NCI-H774 (cell line): ENCODE data around the gene HDAC3.

Experiments used
- DNase-seq: peaks from one replicate; lab custom pipeline; 2025; lab: John Stamatoyannopoulos, UW

Gene HDAC3

DNA sequence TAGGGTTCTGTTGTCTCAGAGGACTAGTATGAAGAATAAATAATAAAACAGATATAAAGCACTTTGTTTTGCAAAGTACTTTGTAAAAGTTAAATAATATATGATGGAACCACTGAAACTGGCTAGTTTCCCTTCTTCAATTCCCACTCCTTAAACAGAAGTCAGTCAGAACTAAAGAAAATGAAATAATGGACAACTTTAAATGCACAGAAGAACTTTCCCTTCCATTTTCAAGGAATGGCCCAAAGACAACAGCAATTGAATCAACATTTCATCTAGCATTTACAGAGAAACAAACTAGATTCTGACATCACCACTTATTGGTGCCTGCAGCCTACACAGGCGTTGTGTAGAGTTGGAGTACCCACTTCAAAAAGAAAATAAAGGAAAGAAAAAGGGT, 34.0 kb downstream of the HDAC3 start:
- no peak for DNase-seq

DNA sequence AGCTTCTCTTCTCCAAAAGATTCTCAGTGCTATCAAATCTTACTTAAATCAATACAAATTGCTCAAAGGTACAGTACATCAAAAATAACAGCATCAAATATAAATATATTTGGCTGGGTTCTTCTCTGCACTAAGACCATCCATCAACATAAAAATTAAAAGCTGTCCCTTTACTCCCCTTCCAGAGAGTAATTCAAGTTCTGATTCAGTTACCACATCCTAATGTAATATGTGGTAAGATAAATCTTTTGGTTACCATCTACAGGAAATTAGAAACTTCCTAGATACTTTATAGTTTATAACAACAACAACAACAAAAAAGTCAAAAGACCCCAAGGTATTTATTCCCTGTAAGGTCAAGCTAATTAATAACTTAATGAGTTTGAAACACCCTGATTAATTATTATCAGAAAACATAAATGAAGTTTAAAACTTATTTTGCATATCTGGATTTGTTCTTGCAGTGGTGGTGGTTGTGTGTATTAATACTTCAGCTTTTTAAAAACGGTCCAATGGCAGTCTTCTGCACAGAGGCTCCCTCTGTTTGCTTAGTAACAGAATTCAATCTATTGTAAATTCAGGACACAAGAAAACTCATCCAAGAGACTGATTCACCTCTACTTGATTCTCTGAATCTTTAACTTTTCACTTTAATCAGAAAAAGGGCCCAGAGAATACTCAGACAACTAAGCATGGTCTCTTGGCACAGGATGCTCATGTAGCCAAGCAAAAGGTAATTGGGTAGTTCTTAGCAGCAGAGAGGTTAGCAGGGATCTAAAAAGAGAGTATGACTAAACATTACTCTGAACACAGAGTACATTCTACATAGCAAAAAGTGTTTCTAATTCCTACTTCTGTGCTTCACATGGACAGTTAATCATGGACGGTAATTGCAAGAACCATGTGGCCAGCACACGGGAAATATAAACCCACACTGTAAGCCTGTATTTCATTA, 38.0 kb downstream of the HDAC3 start:
- DNase-seq: no peak

DNA sequence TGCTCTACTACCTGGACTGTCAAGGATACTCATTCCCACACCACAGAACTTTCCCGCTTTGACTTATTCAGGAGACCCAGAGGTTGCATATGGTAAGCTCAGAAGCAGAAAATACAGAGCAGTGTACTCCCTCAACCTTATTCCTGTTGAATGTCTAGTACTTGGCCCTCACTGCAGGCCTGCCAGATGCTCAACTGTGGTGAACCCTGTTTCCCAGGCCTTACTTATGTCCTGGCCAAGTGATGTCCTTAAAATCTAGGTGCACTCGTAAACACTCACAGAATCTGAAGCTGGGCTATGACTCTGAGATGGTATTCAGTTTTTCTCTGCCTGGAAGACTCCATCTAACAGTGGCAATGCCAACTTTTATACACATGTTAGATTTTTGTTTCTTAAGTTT, 38.8 kb downstream of the HDAC3 start:
- no peak for DNase-seq

DNA sequence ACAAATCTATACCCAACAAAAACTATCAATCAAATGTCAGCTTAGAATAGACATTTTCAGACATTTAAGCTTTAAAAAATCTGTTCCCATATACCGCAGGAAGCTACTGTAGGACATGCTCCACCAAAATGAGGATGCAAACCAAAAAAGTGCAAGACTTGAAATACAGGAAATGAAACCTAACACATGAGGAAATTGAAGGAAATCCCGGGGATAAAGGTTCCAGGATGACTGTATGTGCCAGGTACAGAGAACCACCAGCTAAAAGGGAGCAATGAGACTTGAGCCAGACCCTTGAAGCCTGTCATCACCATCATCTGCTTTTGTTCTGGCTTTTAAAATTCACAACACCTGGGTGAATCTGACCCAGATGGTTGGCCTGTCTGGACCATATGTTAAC, 39.3 kb downstream of the HDAC3 start:
- DNase-seq: no peak

DNA sequence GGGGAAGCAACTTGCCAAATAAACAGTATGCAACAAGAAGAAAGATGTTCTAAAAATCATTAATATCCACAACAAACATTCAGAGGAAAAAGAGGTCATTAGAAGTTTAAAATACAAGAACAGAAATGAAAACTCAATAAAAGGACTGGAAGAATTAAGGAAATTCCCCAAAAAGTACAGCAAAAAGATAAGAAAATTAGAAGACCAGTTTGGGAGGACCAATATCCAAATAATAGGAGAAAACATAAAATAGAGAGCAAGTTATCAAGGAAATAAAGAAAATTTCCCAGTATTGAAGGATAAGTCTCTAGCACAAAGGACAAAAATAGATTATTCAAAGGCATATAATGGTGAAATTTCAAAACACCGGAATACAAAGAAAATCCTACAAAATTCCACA, 39.8 kb downstream of the HDAC3 start:
- DNase-seq: no peak

DNA sequence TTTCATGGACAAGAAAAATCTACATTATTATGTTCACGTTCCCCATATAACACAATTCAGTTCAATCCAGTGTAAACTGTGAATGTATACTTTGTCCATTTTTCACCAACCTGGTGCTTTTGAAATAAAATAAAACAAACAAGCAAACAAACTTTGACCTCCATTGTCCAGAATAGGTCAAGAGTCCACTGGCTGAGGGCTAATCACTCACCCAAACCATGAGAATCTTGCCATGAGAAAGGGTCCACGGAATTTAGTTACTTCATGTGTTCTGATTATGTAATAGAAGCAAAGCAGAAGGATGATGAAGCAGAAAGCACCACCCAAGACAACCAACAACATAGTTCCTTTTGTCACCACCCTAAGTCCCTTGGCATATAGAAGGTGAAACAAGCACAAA, 46.5 kb downstream of the HDAC3 start:
- DNase-seq: no peak

DNA sequence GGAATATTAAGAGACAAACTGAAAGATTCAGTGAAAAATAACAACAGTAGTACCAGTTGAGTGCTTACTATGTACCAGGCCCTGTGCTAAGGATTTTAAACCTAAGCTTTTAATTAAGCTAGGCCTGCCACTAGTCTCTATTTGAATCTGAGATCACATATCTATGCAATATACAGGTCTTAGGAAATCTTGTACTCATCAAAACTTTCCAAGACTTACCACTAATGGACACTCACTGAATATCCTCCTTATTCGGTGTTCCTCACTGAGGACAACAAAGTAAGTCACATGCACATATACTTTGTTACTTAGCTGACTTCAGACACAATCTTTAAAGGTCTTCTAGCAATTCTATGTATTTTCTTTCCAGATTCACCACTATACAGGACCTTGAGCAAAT, 50.4 kb downstream of the HDAC3 start:
- no peak for DNase-seq

DNA sequence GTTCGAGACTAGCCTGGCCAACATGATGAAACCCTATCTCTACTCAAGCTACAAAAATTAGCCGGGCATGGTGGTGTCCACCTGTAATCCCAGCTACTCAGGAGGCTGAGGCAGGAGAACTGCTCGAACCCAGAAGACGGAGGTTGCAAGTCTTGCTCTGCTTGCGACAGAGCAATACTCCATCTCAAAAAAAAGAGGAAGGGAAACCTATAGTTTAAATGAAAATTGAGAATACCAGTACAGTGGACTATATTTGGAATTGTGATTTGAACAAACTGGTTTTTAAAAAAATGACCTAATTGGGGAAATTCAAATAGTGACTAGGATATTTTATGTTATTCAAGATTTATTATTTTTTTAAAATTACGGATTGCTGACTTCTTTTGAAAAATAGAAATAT, 51.1 kb downstream of the HDAC3 start:
- no peak for DNase-seq

DNA sequence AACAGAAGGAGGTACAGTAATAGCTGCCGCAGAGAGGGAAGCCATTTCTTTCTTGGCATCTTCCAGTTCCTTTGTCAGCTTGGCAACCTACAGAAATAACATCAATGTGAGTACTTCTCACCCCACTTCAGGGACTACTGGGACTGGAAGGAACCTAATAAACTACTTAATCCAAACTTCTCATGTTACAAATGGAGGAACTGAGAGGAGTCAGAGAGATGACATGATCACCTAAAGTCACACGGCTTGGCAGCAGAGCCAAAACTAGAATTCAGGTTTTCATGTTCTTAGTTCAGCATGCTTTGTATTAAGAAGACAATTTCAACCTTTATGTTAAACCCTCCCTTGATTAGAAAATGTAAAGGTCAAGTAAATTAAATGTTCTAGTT, 62.5 kb downstream of the HDAC3 start:
- DNase-seq: no peak

DNA sequence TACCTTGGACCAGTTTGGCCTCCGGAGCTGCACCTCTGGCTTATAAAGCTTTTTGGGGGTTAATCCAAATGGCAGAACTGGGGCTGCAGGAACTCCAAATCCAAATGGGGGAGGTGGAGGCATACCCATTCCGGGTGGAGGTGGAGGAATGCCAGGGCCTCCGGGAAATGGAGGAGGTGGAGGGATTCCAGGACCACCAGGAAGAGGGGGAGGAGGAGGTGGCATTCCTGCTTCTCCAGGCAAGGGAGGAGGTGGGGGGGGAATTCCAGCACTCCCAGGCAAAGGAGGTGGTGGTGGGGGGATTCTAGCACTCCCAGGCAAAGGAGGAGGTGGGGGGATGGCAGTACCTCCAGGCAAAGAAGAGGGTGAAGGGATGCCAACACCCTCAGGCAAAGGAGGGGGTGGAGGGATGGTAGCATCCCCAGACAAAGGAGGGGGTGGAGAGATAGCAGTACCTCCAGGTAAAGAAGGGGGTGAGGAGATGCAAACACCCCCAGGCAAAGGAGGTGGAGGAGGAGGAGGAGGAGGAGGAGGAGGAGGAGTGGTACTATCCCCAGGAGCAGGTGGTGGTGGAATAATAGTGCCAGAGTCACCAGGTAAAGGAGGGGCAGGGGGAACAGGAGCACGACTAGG, 63.0 kb downstream of the HDAC3 start:
- DNase-seq: no peak
